PC-9 (cell line): ENCODE results near the gene C1orf35. TPM values are rescaled to one million over a fixed set of nuclear protein-coding genes. Genes with fewer than 3 reads are reported as not detected.

ENCODE experiments used
- BruUV-seq: library from RNA; stranded (reverse); fragments of 400-500 nt; replicated peaks from 2 replicates; lab custom pipeline; 2021; lab: Mats Ljungman, UMichigan
- CTCF ChIA-PET: fragments of 300-600 bp; sonication (Branson Sonifier 250); formaldehyde crosslinking; loops from one replicate; lab custom pipeline; 2022; ENCODE audit warnings: antibody characterized with exemption; lab: Charles Lee
- POLR2A ChIA-PET: fragments of 300-600 bp; sonication (Branson Sonifier 250); formaldehyde crosslinking; loops from one replicate; lab custom pipeline; 2022; ENCODE audit warnings: antibody characterized with exemption; ENCODE audit not compliant: unreplicated experiment; lab: Charles Lee
- DNase-seq, 2 experiments: peaks; one replicate each; pipeline versions ENCODE4 v3.0.0 to v3.0.0-alpha.2; 2015 to 2022; ENCODE audit warnings: mixed read lengths in 1 of 2
- H2AFZ ChIP-seq: fragments of 200-600 bp; sonication (generic); 2 replicates; pipeline ENCODE4 v1.8.1; 2017; ENCODE audit warnings: antibody characterized with exemption
- H3F3A ChIP-seq: fragments of 200-600 bp; sonication (generic); 2 replicates; pipeline ENCODE4 v1.8.1; 2017; ENCODE audit warnings: antibody characterized with exemption, mild to moderate bottlenecking, low read depth; ENCODE audit not compliant: insufficient read depth
- H3K27ac ChIP-seq: fragments of 200-600 bp; sonication (generic); 2 replicates; pipeline ENCODE4 v1.6.1; 2016; ENCODE audit warnings: mixed run types
- H3K27me3 ChIP-seq: fragments of 200-600 bp; sonication (generic); 2 replicates; pipeline ENCODE4 v1.6.1; 2016; ENCODE audit warnings: low read depth, mixed run types; ENCODE audit not compliant: insufficient read depth
- H3K36me3 ChIP-seq: fragments of 200-600 bp; sonication (generic); 2 replicates; pipeline ENCODE4 v1.6.1; 2016; ENCODE audit warnings: low read depth, mixed run types
- H3K4me1 ChIP-seq: fragments of 200-600 bp; sonication (generic); replicated peaks from 2 replicates; pipeline ENCODE4 v1.6.1; 2016; ENCODE audit warnings: mixed run types; ENCODE audit not compliant: insufficient read depth
- H3K4me2 ChIP-seq: fragments of 200-600 bp; sonication (generic); 2 replicates; pipeline ENCODE4 v1.6.1; 2017; ENCODE audit warnings: mixed run types
- H3K4me3 ChIP-seq: fragments of 200-600 bp; sonication (generic); 2 replicates; pipeline ENCODE4 v1.6.1; 2016; ENCODE audit warnings: mixed run types
- H3K79me2 ChIP-seq: fragments of 200-600 bp; sonication (generic); 2 replicates; pipeline ENCODE4 v1.6.1; 2017; ENCODE audit warnings: low read depth, mixed run types
- H3K9me2 ChIP-seq: fragments of 200-600 bp; sonication (generic); 2 replicates; pipeline ENCODE4 v1.8.1; 2017; ENCODE audit warnings: mild to moderate bottlenecking; ENCODE audit not compliant: insufficient read depth
- H3K9me3 ChIP-seq: fragments of 200-600 bp; sonication (generic); 2 replicates; pipeline ENCODE4 v1.8.1; 2016; ENCODE audit warnings: low read depth; ENCODE audit not compliant: insufficient read depth
- H4K20me1 ChIP-seq: fragments of 200-600 bp; sonication (generic); 2 replicates; pipeline ENCODE4 v1.8.1; 2017; ENCODE audit not compliant: insufficient read depth
- CTCF ChIP-seq: fragments of 200-600 bp; sonication (generic); conservative IDR thresholded peaks from 2 replicates; pipeline ENCODE4 v1.6.1; 2017; ENCODE audit warnings: mixed run types, antibody characterized with exemption, mild to moderate bottlenecking, moderate library complexity
- EZH2 ChIP-seq: fragments of 200-600 bp; sonication (generic); IDR thresholded peaks from 2 replicates; pipeline ENCODE4 v1.8.0; 2017; ENCODE audit warnings: antibody characterized with exemption, low read depth
- intact Hi-C: fragments of 100-400 bp; cut with micrococcal nuclease; formaldehyde crosslinking; loops from one replicate; pipeline ENCODE4 v1.10.0; 2022; ENCODE audit not compliant: unreplicated experiment
- total RNA-seq: library from RNA; stranded (reverse); gene quantifications from 2 replicates; pipeline ENCODE4 v1.2.3, GENCODE V29; 2021

Gene C1orf35
- total RNA-seq, 1 experiment from 2014 or later, result 26.4 TPM

- H3K4me2 ChIP-seq, result peak within 1 kb of the TSS; percentile 99
- peaks cover 14% of the 10 kb centered on the region for H3K79me2 ChIP-seq
- peaks cover 5% of the 10 kb centered on the region; the same call in 1 of the 2 replicates for H3F3A ChIP-seq
- 0 out of 2 replicates have a peak, but pooled peaks cover 4% of the 10 kb centered on the region for H3K36me3 ChIP-seq
- peak; percentile 90 to 99 for DNase-seq
- no peaks in the 10 kb centered on the region for H3K9me2 ChIP-seq
- H3K27me3 ChIP-seq, result no peaks in the 10 kb centered on the region
- H3K27ac ChIP-seq, result no peak within 1 kb of the TSS
- intact Hi-C loops, result loop anchor here (1.0 kb wide), 3 partner anchors 31 to 345 kb away; partner anchors contain the start of gene GUK1
- TF ChIP-seq EZH2 (no peak), CTCF (no peak)
- BruUV-seq, result no TSS peak
- ChIA-PET CTCF (interaction anchor here (1.0 kb wide), 1 partner anchor 22 kb away, joined by 4 read pairs; no protein-coding TSS in a partner anchor), POLR2A (interaction anchor here (0.6 to 0.7 kb wide), 2 partner anchors 119 to 156 kb away, joined by 4 to 9 read pairs; no protein-coding TSS in a partner anchor)
- peak within 1 kb of the TSS; percentile 96 for H2AFZ ChIP-seq
- no peaks in the 10 kb centered on the region for H3K9me3 ChIP-seq
- H3K4me1 ChIP-seq, result peaks cover 6% of the 10 kb centered on the region
- H4K20me1 ChIP-seq, result no peaks in the 10 kb centered on the region
- H3K4me3 ChIP-seq, result peak within 1 kb of the TSS; percentile 97
Observed at GRCh38 chr1:228109073-228109961, 6.2 kb upstream of the C1orf35 start, which contains the start of gene MRPL55. Gene MRPL55 (minus strand): TSS chr1:228109299. CDS start chr1:228108260, 1,039 bp downstream.

GRCh38 chr1:228108742-228109072 is 5.6 kb upstream of the C1orf35 start:
- Histone ChIP-seq H3K9me2 (no peaks in the 10 kb centered on the region), H3K27ac (no peak overlapping the region), H3K36me3 (0 out of 2 replicates have a peak, but pooled peaks cover 4% of the 10 kb centered on the region), H3K79me2 (peaks cover 14% of the 10 kb centered on the region), H2AFZ (peak overlapping the region; percentile 96), H4K20me1 (no peaks in the 10 kb centered on the region), H3K4me2 (peak overlapping the region; percentile 99), H3F3A (peaks cover 9% of the 10 kb centered on the region; the same call in 1 of the 2 replicates), H3K4me3 (peak overlapping the region; percentile 97), H3K9me3 (no peaks in the 10 kb centered on the region), H3K4me1 (peaks cover 10% of the 10 kb centered on the region), H3K27me3 (no peaks in the 10 kb centered on the region)
- TF ChIP-seq CTCF (no peak), EZH2 (no peak)
- intact Hi-C loops, result loop anchor here (1.0 kb wide), 3 partner anchors 32 to 344 kb away; partner anchors contain the start of gene GUK1
- no peak for DNase-seq
- TSS peak; percentile 61 for BruUV-seq
- ChIA-PET POLR2A (no interaction called here), CTCF (no interaction called here)

GRCh38 chr1:228108055-228108690 is 5.0 kb upstream of the C1orf35 start:
- Histone ChIP-seq H3K4me1 (peaks cover 11% of the 10 kb centered on the region), H3K9me2 (no peaks in the 10 kb centered on the region), H3K36me3 (0 out of 2 replicates have a peak, but pooled peaks cover 4% of the 10 kb centered on the region), H3K27me3 (no peaks in the 10 kb centered on the region), H3F3A (peaks cover 9% of the 10 kb centered on the region; the same call in 1 of the 2 replicates), H4K20me1 (no peaks in the 10 kb centered on the region), H3K27ac (no peak overlapping the region), H3K9me3 (no peaks in the 10 kb centered on the region), H3K79me2 (peaks cover 14% of the 10 kb centered on the region), H3K4me2 (peak overlapping the region; percentile 99), H3K4me3 (peak overlapping the region; percentile 97), H2AFZ (peak overlapping the region; percentile 96; the same call in 1 of the 2 replicates)
- no peak for DNase-seq
- intact Hi-C loops, result no loop called here
- BruUV-seq, result no TSS peak
- ChIA-PET POLR2A (no interaction called here), CTCF (no interaction called here)
- no peak for TF ChIP-seq EZH2
- no peak for TF ChIP-seq CTCF
